ENCODE data around the gene ABCA4.

The ABCA4 gene

DNA sequence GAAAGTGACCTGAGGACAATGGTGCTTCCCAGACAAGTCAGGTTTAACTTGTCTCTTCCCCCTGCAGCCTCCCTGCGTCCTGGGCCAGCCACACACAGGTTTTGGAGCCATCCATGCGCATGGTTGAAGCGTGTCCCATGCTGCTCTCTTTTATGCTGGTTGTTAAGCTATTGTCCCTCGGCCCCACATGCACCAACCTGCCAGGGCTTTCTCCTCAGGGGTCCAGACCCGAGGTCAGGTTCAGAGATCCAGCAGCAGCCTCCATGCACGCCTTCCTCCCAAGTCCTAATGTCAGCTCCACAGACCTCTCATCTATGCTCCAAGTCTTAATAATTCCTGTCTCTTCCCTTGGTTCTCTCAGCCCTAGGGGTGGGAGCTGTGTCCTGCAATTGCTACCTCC, 1.6 kb downstream of the ABCA4 start:
- no peak overlapping the region for H3K27ac ChIP-seq (ENCODE audit: extremely low read depth, low read depth, low read length)
- CTCF ChIA-PET = no interaction called here
- POLR2A ChIA-PET = no interaction called here
- no peaks in the 10 kb centered on the region for H3K9me3 ChIP-seq (ENCODE audit: control insufficient read depth, insufficient read depth, low read depth, low read length)
- H3K4me3 ChIP-seq (ENCODE audit: low read depth, low read length) = no peak overlapping the region
- TF ChIP-seq YY1 (tag by site-specific recombination; IDR thresholded peaks at IDR 0.05) = no peak
- no peak for TF ChIP-seq ZBTB17 (tag by site-specific recombination; IDR thresholded peaks at IDR 0.05)
- no peak for TF ChIP-seq SP3 (tag by site-specific recombination; IDR thresholded peaks at IDR 0.05)
- TF ChIP-seq ZNF248 (tag by site-specific recombination; IDR thresholded peaks at IDR 0.05) = no peak
- peaks cover 6% of the 10 kb centered on the region for H3K4me1 ChIP-seq (ENCODE audit: control insufficient read depth, insufficient read depth, low read length)
- H3K36me3 ChIP-seq (ENCODE audit: control insufficient read depth in 2 of 2, insufficient read depth in 1 of 2, low read length in 2 of 2) = no peaks in the 10 kb centered on the region

DNA sequence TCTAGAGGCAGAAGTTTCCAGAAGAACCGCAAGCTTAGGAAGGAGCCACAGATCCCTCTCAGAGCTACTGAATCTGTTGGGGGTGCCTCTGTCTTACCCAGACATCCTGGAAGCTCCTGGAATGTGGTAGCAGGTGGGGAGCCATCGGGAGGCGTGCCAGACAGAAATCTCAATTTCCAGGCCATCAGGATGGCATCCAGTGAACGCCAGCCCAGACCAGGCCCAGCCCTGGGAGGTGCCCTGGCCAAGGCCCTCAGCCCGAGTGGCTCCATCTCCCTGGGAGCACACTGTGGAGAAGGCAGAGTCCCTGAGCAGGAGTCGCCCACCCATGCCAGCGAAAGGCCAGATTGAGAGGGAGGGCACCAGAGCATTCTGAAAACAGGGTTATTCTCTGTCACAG, 2.5 kb downstream of the ABCA4 start:
- Histone ChIP-seq H3K27ac (ENCODE audit: extremely low read depth, low read depth, low read length) (no peak overlapping the region), H3K4me3 (ENCODE audit: low read depth, low read length) (no peak overlapping the region), H3K4me1 (ENCODE audit: control insufficient read depth, insufficient read depth, low read length) (peaks cover 6% of the 10 kb centered on the region), H3K36me3 (ENCODE audit: control insufficient read depth in 2 of 2, insufficient read depth in 1 of 2, low read length in 2 of 2) (no peaks in the 10 kb centered on the region), H3K9me3 (ENCODE audit: control insufficient read depth, insufficient read depth, low read depth, low read length) (no peaks in the 10 kb centered on the region)
- TF ChIP-seq ZNF23 (tag by site-specific recombination; IDR thresholded peaks at IDR 0.05; ENCODE audit: borderline replicate concordance) (no peak), ZNF274 (IDR thresholded peaks at IDR 0.05; ENCODE audit: low read length) (no peak), ZNF274 (tag by site-specific recombination; IDR thresholded peaks at IDR 0.05; ENCODE audit: borderline replicate concordance) (no peak), ZBTB17 (tag by site-specific recombination; IDR thresholded peaks at IDR 0.05) (no peak), ZNF544 (tag by site-specific recombination; IDR thresholded peaks at IDR 0.05) (no peak), ZNF292 (tag by site-specific recombination; IDR thresholded peaks at IDR 0.05; ENCODE audit: borderline replicate concordance, low read depth) (no peak), ZNF19 (tag by site-specific recombination; IDR thresholded peaks at IDR 0.05; ENCODE audit: low read depth) (no peak), ZNF132 (tag by site-specific recombination; IDR thresholded peaks at IDR 0.05; ENCODE audit: borderline replicate concordance) (no peak), ZNF510 (tag by site-specific recombination; IDR thresholded peaks at IDR 0.05; ENCODE audit: insufficient replicate concordance) (no peak), BCL11A (tag by site-specific recombination; IDR thresholded peaks at IDR 0.05; ENCODE audit: low read depth) (no peak)
- TF ChIP-seq, protein P1, sequence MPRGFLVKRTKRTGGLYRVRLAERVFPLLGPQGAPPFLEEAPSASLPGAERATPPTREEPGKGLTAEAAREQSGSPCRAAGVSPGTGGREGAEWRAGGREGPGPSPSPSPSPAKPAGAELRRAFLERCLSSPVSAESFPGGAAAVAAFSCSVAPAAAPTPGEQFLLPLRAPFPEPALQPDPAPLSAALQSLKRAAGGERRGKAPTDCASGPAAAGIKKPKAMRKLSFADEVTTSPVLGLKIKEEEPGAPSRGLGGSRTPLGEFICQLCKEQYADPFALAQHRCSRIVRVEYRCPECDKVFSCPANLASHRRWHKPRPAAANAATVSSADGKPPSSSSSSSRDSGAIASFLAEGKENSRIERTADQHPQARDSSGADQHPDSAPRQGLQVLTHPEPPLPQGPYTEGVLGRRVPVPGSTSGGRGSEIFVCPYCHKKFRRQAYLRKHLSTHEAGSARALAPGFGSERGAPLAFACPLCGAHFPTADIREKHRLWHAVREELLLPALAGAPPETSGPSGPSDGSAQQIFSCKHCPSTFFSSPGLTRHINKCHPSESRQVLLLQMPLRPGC (tag by site-specific recombination; IDR thresholded peaks at IDR 0.05) = no peak
- TF ChIP-seq, protein P2, sequence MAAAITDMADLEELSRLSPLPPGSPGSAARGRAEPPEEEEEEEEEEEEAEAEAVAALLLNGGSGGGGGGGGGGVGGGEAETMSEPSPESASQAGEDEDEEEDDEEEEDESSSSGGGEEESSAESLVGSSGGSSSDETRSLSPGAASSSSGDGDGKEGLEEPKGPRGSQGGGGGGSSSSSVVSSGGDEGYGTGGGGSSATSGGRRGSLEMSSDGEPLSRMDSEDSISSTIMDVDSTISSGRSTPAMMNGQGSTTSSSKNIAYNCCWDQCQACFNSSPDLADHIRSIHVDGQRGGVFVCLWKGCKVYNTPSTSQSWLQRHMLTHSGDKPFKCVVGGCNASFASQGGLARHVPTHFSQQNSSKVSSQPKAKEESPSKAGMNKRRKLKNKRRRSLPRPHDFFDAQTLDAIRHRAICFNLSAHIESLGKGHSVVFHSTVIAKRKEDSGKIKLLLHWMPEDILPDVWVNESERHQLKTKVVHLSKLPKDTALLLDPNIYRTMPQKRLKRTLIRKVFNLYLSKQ (tag by site-specific recombination; IDR thresholded peaks at IDR 0.05; ENCODE audit: borderline replicate concordance) = no peak
- TF ChIP-seq, protein P3, sequence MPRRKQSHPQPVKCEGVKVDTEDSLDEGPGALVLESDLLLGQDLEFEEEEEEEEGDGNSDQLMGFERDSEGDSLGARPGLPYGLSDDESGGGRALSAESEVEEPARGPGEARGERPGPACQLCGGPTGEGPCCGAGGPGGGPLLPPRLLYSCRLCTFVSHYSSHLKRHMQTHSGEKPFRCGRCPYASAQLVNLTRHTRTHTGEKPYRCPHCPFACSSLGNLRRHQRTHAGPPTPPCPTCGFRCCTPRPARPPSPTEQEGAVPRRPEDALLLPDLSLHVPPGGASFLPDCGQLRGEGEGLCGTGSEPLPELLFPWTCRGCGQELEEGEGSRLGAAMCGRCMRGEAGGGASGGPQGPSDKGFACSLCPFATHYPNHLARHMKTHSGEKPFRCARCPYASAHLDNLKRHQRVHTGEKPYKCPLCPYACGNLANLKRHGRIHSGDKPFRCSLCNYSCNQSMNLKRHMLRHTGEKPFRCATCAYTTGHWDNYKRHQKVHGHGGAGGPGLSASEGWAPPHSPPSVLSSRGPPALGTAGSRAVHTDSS (tag by site-specific recombination; IDR thresholded peaks at IDR 0.05) = no peak
- TF ChIP-seq, protein P4, sequence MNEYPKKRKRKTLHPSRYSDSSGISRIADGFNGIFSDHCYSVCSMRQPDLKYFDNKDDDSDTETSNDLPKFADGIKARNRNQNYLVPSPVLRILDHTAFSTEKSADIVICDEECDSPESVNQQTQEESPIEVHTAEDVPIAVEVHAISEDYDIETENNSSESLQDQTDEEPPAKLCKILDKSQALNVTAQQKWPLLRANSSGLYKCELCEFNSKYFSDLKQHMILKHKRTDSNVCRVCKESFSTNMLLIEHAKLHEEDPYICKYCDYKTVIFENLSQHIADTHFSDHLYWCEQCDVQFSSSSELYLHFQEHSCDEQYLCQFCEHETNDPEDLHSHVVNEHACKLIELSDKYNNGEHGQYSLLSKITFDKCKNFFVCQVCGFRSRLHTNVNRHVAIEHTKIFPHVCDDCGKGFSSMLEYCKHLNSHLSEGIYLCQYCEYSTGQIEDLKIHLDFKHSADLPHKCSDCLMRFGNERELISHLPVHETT (tag by site-specific recombination; IDR thresholded peaks at IDR 0.05) = no peak
- TF ChIP-seq, protein P5, sequence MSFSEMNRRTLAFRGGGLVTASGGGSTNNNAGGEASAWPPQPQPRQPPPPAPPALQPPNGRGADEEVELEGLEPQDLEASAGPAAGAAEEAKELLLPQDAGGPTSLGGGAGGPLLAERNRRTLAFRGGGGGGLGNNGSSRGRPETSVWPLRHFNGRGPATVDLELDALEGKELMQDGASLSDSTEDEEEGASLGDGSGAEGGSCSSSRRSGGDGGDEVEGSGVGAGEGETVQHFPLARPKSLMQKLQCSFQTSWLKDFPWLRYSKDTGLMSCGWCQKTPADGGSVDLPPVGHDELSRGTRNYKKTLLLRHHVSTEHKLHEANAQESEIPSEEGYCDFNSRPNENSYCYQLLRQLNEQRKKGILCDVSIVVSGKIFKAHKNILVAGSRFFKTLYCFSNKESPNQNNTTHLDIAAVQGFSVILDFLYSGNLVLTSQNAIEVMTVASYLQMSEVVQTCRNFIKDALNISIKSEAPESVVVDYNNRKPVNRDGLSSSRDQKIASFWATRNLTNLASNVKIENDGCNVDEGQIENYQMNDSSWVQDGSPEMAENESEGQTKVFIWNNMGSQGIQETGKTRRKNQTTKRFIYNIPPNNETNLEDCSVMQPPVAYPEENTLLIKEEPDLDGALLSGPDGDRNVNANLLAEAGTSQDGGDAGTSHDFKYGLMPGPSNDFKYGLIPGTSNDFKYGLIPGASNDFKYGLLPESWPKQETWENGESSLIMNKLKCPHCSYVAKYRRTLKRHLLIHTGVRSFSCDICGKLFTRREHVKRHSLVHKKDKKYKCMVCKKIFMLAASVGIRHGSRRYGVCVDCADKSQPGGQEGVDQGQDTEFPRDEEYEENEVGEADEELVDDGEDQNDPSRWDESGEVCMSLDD (tag by site-specific recombination; IDR thresholded peaks at IDR 0.05) = no peak
- ChIA-PET CTCF (interaction anchor here (0.6 kb wide), 2 partner anchors 24 to 238 kb away, joined by 3 read pairs; no protein-coding TSS in a partner anchor), POLR2A (no interaction called here)

Data from HEK293 (cell line).